PFSK-1 (cell line): ENCODE results near the gene MAP4K4.

Source experiments
- FOXP2 ChIP-seq: optimal IDR thresholded peaks from 2 replicates; pipeline ENCODE3; 2011; ENCODE audit warnings: borderline replicate concordance, control low read depth, inconsistent platforms; ENCODE audit not compliant: insufficient read depth; ENCODE audit errors: extremely low read length, extremely low read depth
- POLR2AphosphoS5 ChIP-seq: IDR thresholded peaks from 2 replicates; pipeline ENCODE4 v1.6.1; 2012; ENCODE audit warnings: low read depth, mild to moderate bottlenecking, control low read depth, low read length, moderate library complexity
- SIN3A ChIP-seq: IDR thresholded peaks from 2 replicates; pipeline ENCODE4 v1.6.1; 2012; ENCODE audit warnings: mild to moderate bottlenecking, low read length, moderate library complexity, borderline replicate concordance; ENCODE audit not compliant: insufficient read depth
- TAF1 ChIP-seq: IDR thresholded peaks from 2 replicates; pipeline ENCODE4 v1.6.1; 2012; ENCODE audit warnings: low read length, control low read depth, borderline replicate concordance; ENCODE audit not compliant: insufficient read depth
- TF ChIP-seq, protein P1 (sequence below), 2 experiments: IDR thresholded peaks; 2 replicates each; pipeline versions ENCODE4 v1.6.1 to v1.8.0; 2011 to 2012; ENCODE audit warnings: low read depth in 2 of 2, low read length in 2 of 2, control low read depth in 1 of 2, inconsistent platforms in 1 of 2, mild to moderate bottlenecking in 1 of 2, moderate library complexity in 1 of 2; ENCODE audit not compliant: insufficient read depth in 1 of 2

DNA sequence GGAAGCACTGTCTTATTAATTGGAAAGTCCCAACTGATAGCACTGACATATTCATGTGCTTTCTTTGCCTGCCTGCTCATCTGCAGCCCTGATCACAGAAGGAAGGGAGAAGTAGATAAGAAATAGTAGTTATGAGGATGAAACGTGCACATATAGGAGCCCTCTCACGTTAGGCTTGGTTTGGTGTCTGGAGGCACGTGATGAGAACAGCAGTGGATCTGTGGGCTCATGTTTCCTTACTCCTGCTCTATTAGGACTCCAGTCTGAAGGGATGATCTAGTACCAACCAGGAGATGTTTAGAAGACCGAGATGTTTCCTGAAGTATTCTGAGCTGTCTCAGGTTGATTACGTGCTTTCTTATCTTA lies 84.9 kb downstream of the MAP4K4 start:
- TF ChIP-seq POLR2AphosphoS5 (no peak), TAF1 (no peak), SIN3A (no peak), FOXP2 (no peak)
- TF ChIP-seq, protein P1, sequence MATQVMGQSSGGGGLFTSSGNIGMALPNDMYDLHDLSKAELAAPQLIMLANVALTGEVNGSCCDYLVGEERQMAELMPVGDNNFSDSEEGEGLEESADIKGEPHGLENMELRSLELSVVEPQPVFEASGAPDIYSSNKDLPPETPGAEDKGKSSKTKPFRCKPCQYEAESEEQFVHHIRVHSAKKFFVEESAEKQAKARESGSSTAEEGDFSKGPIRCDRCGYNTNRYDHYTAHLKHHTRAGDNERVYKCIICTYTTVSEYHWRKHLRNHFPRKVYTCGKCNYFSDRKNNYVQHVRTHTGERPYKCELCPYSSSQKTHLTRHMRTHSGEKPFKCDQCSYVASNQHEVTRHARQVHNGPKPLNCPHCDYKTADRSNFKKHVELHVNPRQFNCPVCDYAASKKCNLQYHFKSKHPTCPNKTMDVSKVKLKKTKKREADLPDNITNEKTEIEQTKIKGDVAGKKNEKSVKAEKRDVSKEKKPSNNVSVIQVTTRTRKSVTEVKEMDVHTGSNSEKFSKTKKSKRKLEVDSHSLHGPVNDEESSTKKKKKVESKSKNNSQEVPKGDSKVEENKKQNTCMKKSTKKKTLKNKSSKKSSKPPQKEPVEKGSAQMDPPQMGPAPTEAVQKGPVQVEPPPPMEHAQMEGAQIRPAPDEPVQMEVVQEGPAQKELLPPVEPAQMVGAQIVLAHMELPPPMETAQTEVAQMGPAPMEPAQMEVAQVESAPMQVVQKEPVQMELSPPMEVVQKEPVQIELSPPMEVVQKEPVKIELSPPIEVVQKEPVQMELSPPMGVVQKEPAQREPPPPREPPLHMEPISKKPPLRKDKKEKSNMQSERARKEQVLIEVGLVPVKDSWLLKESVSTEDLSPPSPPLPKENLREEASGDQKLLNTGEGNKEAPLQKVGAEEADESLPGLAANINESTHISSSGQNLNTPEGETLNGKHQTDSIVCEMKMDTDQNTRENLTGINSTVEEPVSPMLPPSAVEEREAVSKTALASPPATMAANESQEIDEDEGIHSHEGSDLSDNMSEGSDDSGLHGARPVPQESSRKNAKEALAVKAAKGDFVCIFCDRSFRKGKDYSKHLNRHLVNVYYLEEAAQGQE (IDR thresholded peaks at IDR 0.05; ENCODE audit: insufficient read depth in 1 of 2, low read depth in 2 of 2, low read length in 2 of 2), result no peak
